ENCODE data around the gene BMPR1B. TPM values are rescaled to one million over a fixed set of nuclear protein-coding genes. Genes with fewer than 3 reads are reported as not detected.
"Not testable (repeated sequence)": the region's sequence is repeated elsewhere in the genome, so short reads cannot be mapped to it uniquely, and the experiment has no call there.

The BMPR1B gene
- total and polyA plus RNA-seq, 9 donors = 4.9 to 35.7 (median 13.3) TPM

GRCh38 chr4:95122001-95122400 lies 364.2 kb downstream of the BMPR1B start:
- WGBS, 3 donors = 77 to 92% (median 79%) methylated on average over 9 of the region's 9 CpGs
- intact Hi-C loops (cut with DNase I) = no loop called here
- no peaks in the 10 kb centered on the region for H3K4me1 ChIP-seq (ENCODE audit: insufficient read depth)

GRCh38 chr4:95124906-95125504 lies 367.2 kb downstream of the BMPR1B start:
- no peak overlapping the region for H3K27ac ChIP-seq
- no peaks in the 10 kb centered on the region for H3K27me3 ChIP-seq
- TF ChIP-seq CTCF (IDR thresholded peaks at IDR 0.05) = peak in 1 of 3 donors; percentile 18
- no peak for TF ChIP-seq EP300 (IDR thresholded peaks at IDR 0.05)
- intact Hi-C loops (cut with DNase I) = no loop called here
- WGBS, 3 donors = 43 to 55% (median 47%) methylated on average over 4 of the region's 4 CpGs
- DNase-seq = peak in 3 of 5 donors; percentile 14 to 37 (median 28)
- no peaks in the 10 kb centered on the region for H3K36me3 ChIP-seq
- H3K9me3 ChIP-seq = no peaks in the 10 kb centered on the region
- H3K4me1 ChIP-seq (ENCODE audit: insufficient read depth) = no peaks in the 10 kb centered on the region
- H3K4me3 ChIP-seq = no peak overlapping the region

More at GRCh38 chr4:95122001-95122400, 364.2 kb downstream of the BMPR1B start:
- no peaks in the 10 kb centered on the region for H3K27me3 ChIP-seq
- H3K27ac ChIP-seq = no peak overlapping the region
- no peaks in the 10 kb centered on the region for H3K9me3 ChIP-seq
- H3K36me3 ChIP-seq = no peaks in the 10 kb centered on the region
- no peak for DNase-seq
- TF ChIP-seq EP300 (IDR thresholded peaks at IDR 0.05) (no peak), POLR2A (IDR thresholded peaks at IDR 0.05) (no peak), CTCF (IDR thresholded peaks at IDR 0.05) (no peak)
- no peak overlapping the region for H3K4me3 ChIP-seq

GRCh38 chr4:95129031-95129430 lies 371.3 kb downstream of the BMPR1B start:
- intact Hi-C loops (cut with DNase I) = no loop called here
- Histone ChIP-seq H3K36me3 (no peaks in the 10 kb centered on the region), H3K27me3 (no peaks in the 10 kb centered on the region), H3K27ac (no peak overlapping the region), H3K4me1 (ENCODE audit: insufficient read depth) (no peaks in the 10 kb centered on the region), H3K9me3 (no peaks in the 10 kb centered on the region), H3K4me3 (no peak overlapping the region)
- no peak for DNase-seq
- TF ChIP-seq CTCF (IDR thresholded peaks at IDR 0.05) (no peak), EP300 (IDR thresholded peaks at IDR 0.05) (no peak), POLR2A (IDR thresholded peaks at IDR 0.05) (no peak)
- WGBS, 3 donors = 82 to 92% (median 84%) methylated on average over 4 of the region's 4 CpGs

- no peaks in the 10 kb centered on the region for H3K27me3 ChIP-seq
- no peak overlapping the region for H3K27ac ChIP-seq
- no peaks in the 10 kb centered on the region for H3K36me3 ChIP-seq
- intact Hi-C loops (cut with DNase I) = no loop called here
- H3K4me3 ChIP-seq = no peak overlapping the region
- whole genome bisulfite sequencing, 3 donors = 43 to 50% (median 46%) methylated on average over 7 of the region's 7 CpGs
- no peaks in the 10 kb centered on the region for H3K9me3 ChIP-seq
- no peaks in the 10 kb centered on the region for H3K4me1 ChIP-seq (ENCODE audit: insufficient read depth)
- DNase-seq = peak in 2 of 5 donors; percentile 16 to 60
- TF ChIP-seq EP300 (IDR thresholded peaks at IDR 0.05) = no peak
- TF ChIP-seq POLR2A (IDR thresholded peaks at IDR 0.05) = no peak
- TF ChIP-seq CTCF (IDR thresholded peaks at IDR 0.05) = no peak
Measured at GRCh38 chr4:95129821-95130311, 372.1 kb downstream of the BMPR1B start.

- H3K27me3 ChIP-seq; H3K4me1 ChIP-seq (ENCODE audit: insufficient read depth); intact Hi-C loops (cut with DNase I); H3K9me3 ChIP-seq; H3K4me3 ChIP-seq; H3K27ac ChIP-seq; DNase-seq; H3K36me3 ChIP-seq: not testable (repeated sequence)
- WGBS, 3 donors = 96 to 99% (median 99%) methylated on average over 4 of the region's 4 CpGs
Measured at GRCh38 chr4:95134016-95134415, 376.3 kb downstream of the BMPR1B start.

- H3K4me3 ChIP-seq; H3K36me3 ChIP-seq; intact Hi-C loops (cut with DNase I); H3K27ac ChIP-seq; DNase-seq; H3K27me3 ChIP-seq; H3K4me1 ChIP-seq (ENCODE audit: insufficient read depth); H3K9me3 ChIP-seq: not testable (repeated sequence)
- 91 to 97% (median 94%) methylated on average over 14 of the region's 14 CpGs for WGBS, 3 donors
Measured at GRCh38 chr4:95139424-95139823, 381.7 kb downstream of the BMPR1B start.

All from ovary (tissue), 9 donors.